GM19328 (cell line): ENCODE data around the gene POLE3.
"Not testable (repeated sequence)": the region's sequence is repeated elsewhere in the genome, so short reads cannot be mapped to it uniquely, and the experiment has no call there.

Experiments used
- ATAC-seq: cut with Tn5 transposase; IDR thresholded peaks from one replicate; pipeline ENCODE4 v1.9.1; 2021; ENCODE audit warnings: mild to moderate bottlenecking, moderate library complexity; ENCODE audit not compliant: unreplicated experiment

Gene POLE3

DNA sequence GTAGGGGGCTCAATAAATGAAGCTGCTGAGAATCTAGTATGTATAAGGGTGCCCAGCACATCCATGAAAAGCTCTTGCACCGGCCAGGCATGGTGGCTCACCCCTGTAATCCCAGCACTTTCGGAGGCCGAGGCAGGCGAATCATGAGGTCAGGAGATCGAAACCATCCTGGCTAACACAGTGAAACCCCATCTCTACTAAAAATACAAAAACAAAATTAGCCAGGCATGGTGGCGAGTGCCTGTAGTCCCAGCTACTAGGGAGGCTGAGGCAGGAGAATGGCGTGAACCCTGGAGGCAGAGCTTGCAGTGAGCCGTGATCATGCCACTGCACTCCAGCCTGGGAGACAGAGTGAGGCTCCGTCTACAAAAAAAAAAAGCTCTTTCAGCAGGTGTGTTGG, 4.1 kb downstream of the POLE3 start:
- not testable (repeated sequence) for ATAC-seq

DNA sequence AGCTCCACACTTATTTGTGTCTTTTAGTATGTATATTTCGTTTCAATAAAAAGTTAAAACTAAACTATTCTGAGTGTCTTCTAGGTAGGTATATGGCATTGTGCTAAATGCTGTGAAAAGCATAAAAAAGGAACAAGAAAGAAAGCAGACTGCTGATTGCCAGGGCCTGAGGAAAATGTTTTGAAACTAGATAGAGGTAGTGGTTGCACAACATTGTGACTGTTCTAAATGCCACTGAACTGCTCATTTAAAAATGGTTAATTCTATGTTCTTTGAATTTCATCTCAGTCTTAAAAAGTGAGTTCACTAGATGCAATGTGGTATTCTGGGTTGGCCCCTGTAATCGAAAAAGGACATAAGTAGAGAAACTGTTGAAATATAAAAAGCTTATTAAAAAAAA, 6.8 kb downstream of the POLE3 start:
- ATAC-seq = no peak

DNA sequence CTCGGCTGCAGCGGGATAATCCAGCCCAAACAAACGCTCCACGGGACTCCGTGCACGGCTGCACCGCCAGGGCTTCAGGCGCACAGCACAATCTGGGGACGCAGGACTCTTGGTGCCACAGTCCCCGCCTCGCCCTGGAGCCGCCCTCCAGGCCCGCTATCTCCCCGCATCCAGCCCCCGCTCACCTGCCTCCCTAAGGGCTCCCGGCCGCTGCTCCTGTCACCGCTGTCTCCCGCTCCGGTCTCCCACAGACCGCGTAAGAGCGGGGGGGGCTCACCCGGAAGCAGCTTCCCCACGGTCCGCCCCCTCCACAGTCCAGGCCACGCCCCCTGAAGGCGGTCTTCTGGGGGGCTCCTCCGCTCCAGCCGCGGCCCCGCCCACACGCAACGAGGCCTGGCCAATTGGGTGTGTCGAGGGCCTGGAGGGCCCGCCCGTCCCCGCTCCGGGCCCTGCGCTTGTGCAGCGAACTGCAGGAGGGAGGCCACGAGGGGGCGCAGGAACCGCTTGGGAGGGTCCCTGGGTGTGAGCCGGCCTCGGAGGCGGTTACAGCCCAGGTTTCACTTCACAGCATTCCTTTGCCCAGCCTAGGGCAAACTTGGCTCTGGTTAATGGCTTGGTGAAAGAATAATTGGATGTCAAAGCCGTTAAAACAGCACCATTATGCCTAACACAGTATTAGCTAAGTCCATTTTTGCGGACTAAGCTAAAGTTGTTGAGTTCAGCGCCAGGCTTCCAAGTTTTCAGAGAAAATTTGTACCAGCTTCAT, 9.3 kb downstream of the POLE3 start, which contains the start of gene ALAD:
Gene ALAD, minus strand, starts transcription at position 258 of the 766 bp plus-strand sequence. CDS start 7,725 bp downstream, outside the sequence.
- peak; percentile 100 for ATAC-seq

DNA sequence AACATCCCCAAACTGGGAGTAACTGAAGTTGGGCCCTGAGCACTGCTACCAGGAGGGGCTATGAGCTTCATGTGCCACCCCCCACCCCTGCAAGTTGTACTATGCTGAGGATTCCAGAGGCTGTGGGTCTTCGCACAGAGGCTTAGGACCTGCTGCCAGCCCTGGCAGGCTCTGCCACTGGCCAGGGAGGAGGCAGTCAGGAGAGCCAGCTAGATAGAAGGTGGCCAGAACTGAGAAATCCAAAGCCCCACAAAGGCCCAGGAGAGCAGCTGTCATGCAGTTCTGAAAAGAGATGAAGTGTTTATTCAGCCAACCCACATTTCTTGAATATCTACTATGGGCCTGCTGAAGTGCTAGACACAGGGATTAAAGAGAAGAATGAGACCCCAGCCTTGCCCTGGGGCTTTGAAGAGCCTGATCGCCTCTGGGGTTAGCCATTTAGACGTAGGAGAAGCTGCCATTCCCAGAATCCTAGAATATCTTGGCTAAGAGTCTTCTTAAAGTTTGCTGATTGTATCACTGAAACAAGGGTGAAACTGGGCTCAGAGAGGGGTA, 10.8 kb downstream of the POLE3 start:
- no peak for ATAC-seq

DNA sequence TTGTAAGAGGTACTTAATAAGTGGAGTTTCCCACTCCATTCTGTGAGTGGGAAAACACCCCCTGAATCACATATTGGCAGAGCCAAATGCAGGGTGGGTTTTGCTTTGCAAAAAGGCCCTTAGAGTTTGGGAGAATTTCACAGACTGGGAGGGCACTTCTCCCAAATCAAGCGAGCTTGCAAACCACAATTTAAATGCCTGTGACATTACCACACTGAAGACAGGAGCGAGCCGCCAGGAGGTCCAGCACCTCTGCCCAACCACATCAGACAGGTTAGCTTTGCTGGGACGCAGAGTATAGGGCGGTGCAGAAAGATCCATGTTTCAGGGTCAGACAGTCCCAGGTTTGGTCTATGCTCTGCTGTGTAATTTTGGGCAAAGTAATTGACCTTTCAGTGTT, 11.7 kb downstream of the POLE3 start:
- ATAC-seq = no peak

DNA sequence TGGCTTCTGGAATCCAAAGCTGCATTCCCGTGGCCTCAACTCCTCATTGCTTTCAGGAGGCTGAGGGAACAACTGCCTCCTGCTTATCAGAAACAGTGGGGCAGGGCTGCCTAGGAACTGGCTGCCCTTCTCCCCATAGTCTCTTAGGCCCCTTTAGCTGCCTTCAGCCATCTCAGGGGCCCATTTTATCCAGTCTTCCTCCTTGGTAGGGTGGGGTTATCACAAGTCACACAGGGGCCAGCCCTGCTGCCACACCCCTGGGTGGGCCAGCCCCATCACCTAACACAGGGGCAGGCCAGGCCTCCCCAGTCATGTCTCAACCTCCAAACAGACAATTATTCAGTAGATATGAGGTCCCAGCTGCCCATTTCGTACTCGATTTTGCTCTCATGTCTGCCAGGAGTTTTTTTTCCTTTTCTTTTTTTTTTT, 13.3 kb downstream of the POLE3 start:
- no peak for ATAC-seq

DNA sequence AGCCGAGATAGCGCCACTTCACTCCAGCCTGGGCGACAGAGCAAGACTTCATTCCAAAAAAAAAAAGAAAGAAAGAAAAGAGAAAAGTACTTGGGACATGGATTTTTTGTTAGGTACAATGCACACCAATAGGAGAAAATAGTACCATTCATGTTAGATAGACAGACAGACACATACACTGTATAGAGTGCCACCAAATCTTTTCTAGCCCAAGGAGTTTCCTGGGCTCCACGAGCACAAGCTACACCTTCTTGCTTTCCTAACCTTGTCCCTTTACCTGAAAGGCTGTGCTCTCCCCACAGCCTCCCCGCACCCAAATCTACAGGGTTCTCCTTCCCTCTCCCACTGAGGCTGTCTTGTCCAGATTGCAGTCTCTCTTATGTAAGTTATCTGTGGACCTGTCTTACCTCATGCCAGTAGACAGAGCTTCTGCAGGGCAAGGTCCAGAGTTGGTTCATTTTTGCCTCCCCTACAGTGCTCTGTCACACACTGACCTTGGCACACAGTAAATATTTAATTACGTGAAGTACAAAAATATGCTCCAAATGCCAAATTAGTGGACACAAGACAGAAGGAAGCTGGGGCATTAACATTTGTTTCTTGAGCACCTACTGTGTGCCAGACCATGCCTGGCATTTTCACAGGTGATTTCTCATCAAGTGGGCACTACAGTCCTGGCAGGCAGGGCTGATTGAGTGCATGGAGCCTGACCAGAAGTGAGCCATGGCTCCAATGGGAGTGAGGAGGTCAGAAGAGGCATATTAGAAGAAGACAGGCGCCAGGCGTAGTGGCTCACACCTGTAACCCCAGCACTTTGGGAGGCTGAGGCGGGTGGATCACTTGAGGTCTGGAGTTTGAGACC, 15.2 kb downstream of the POLE3 start:
- ATAC-seq = no peak

DNA sequence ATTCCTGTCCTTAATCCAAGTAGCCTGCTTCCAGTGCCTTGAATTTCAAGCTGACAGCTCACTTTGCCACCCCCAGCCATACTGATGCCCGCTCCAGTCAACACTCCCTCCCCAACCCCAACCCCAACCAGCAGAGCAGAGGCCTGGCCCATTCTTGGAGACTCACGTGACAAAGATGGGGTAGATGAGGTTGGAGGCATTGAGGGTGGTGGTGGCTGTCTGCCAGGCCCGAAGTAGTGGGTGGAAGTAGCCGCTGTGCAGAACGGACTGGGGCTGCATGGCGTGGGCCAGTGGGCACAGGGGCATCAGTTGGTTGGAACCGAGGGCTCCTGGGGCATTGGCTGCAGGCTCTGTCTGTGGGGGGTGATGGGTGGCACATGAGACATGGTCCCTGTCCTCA, 17.2 kb downstream of the POLE3 start:
- no peak for ATAC-seq

DNA sequence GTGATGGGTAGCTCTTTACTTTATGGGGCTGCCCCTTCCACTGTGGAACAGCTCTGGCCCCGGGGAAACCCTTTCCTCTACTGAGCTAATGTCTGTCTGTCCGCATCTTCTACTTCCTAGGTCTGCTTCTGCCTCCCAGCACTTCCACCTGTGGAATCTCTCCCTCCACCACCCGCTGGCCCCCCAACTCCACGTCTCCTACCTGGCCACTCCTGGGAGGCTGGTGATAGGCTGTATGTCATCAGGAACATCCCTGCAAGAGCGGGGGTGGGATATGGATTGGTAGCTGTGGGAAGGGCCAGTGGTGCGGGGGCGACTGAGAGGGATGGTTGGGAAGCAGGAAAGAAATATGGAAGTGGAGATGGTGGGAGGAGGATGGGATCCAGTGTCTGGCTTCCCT, 18.6 kb downstream of the POLE3 start:
- ATAC-seq = no peak

DNA sequence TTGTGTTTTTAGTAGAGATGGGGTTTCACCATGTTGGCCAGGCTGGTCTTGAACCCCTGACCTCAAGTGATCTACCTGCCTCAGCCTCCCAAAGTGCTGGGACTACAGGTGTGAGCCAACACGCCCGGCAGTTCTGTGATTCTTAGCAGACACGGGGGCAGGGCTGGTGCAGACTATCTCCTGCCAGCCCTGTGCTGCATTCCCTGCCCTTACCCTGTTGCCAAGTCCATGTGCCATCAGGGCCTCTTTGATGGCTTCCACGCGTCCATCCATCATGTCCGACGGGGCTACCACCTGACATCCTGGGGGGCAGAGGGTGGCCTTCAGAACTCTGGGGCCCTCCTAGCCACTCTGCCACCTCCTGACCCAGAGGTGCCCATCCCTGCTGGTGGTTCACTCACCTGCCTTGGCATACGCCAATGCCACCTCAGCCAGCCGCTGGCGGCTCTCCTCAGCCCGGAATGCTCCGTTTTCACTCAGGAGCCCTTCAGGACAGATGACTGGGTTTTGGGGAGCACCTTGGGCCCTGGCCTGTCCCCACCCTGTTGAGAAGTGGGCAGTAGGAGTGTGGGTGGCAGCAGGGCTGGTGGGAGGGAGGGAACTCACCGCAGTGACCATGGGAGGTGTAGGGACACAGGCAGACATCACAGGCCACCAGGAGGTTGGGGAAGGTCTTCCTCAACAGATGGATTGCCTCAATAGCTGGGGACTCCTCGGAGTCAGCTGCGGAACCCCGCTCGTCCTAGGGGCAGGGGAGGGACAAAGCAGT, 20.1 kb downstream of the POLE3 start:
- no peak for ATAC-seq

DNA sequence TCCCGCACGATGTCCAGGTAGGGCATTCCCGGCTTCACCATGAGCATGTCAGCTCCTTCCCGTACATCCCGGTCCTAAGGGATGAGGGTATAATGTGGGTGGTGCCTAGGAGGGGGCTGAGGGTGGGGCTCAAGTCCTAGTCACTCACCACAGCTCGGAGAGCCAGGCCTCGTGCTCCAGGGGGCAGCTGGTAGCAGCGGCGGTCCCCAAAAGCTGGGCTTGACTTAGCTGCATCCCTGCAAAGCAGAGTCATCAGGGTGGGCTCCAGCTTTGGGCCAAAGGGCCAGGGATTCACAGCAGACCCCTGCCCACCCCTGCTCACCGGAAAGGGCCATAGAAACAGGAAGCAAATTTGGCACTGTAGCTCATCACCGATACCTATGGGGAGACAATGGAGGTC, 21.0 kb downstream of the POLE3 start:
- ATAC-seq = no peak

DNA sequence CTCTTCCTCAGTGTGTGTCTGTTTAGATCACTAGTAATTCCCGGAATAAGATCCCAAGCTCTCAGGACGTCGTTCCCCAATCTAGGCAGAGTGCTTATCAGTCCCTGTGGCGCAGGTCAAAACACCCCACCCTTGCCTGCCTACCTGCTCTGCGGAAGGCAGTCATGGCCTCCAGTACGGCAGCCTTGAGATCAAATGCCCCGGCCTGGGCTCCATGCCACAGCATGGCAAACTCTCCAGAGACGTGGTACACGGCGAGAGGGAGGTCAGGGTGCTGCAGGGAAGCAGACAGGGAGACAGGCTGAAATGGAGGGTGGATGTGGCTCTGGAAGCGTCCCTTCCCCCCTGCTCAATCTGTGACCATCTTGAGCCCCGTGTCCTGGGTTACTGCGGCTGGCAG, 21.6 kb downstream of the POLE3 start:
- ATAC-seq = no peak

DNA sequence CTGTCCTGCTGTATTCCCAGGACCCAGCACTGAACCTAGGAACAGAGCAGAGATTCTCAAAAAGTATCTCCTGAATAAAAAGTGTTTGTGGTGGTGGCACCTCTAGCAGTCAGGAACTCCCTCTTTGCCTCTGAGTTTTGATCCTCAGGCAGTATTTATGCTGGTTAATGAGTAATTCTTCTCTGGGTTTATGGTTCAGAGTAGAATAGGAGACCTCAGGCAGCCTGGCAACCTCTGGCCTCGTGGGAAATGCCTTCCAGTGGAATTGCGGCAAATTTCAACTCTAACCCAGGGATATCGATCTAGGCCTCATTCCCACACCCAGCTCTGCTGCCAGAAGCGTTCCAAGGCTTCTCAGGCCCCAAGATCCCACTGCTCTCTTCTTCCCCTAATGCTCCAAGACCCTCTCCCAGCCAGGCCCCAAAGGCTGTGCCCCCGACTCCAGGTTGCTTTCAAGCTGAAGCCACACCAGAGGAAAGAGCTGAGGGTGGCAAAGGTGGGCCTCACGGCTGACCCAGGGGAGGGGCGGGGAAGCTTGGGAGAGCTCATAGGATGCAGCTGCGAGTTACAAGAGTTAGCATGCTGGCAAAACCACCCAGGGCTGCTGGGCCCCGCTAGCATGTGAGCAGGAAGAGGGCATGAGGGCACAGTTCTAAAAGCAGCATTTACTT, 22.8 kb downstream of the POLE3 start:
- no peak for ATAC-seq

DNA sequence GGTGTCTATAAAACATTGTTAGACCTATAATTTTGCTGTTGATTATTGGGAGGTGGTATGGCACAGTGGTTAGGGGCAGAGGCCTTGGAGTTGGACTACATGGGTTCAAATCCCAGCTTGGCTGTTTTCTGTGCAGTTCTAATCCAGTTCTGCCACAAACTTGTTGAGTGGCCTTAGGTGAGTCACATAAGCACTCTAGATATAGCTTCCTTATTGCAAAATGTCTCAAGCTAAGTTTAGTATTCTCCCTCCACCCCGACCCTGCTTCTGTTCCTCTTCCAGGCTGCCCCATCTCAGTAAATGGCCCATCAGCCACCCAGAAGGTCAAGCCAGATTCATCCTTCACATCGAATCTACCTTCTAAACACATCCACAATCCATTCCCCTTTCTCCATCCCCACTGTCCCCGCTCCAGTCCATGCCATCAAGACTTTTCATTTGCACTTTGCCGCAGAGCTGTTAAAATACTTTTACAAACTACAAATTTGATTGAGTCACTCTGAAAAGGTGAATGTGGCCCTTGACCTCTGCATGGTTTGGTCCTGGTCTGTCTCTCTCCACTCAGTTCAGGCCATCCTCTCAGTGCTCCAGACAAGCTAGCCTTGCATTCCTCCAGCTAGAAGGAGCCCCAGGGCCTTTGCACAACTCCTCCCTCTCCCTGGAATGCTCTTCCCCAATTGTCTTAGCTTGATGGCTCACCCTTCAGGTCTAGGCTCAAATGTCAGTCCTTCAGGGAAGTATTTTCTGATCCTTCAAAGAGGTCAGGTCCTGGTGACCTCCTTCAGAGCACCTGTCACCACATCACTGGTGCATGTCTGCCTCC, 23.7 kb downstream of the POLE3 start:
- ATAC-seq = no peak

DNA sequence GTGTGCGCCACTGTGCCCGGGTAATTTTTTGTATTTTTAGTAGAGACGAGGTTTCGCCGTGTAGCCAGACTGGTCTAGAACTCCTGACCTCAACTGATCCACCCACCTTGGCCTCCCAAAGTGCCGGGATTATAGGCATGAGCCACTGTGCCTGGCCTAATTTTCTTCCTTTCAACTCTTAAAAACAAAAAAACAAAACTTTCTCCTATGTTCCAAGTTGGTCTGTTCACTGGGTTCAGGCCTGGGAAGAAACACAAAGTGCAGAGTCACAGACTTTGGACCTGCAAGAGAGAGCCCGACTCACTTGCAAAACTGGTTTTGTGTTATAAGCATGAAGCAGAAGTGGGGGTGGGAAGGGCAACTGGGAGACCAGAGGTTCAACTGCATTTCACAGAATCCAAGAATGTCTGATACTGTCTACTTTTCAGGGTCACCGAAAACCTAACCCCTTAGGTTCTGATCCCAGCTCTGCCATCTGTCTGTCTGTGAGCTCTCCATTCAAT, 28.5 kb downstream of the POLE3 start:
- ATAC-seq = no peak

DNA sequence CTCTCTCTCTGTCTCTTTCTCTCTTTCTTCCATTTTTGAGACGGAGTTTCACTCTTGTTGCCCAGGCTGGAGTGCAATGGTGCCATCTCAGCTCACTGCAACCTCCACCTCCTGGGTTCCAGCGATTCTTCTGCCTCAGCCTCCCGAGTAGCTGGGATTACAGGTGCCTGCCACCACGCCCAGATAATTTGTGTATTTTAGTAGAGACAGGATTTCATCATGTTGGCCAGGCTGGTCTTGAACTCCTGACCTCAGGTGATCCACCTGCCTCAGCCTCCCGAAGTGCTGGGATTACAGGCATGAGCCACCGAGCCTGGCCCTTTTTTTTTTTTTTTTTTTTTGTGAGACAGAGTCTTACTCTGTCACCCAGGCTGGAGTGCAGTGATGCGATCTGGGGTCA, 29.0 kb downstream of the POLE3 start:
- ATAC-seq = not testable (repeated sequence)

DNA sequence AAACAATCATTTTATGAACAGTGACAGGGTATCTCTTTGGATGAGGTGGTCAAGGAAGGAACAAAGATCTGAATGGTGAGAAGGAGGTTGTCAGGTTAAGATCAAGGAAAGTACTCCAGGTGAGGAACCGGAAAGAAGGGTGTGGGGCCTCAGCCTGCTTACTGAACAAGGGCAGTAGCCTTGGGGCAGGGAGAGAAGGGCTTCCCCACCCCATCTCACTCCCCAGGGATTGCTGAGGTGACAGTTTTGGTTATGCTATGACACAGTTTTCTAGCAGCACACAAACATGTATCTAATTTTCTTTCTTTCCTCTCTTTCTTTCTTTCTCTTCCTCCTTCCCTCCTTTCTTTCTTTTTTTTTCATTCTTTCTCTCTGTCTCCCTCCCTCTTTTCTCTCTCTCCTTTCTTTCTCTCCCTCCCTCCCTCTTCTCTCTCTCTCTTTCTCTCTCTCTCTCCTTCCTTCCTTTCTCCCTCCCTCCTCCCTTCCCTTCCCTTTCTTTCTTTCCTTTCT, 29.6 kb downstream of the POLE3 start:
- no peak for ATAC-seq

DNA sequence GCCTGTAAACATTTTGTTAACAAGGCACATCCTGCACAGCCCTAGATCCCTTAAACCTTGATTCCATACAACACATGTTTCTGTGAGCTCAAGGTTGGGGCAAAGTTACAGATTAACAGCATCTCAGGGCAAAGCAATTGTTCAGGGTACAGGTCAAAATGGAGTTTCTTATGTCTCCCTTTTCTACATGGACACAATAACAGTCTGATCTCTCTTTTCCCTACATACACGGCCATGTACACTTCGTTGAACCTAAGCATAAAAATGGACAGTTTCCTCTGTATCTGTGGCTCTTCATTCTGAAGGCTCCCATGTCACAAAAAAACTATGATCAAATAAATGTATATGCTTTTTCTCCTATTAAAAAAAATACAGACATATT, 30.7 kb downstream of the POLE3 start:
- not testable (repeated sequence) for ATAC-seq
